Measurements from ENCODE around the gene WDR86. TPM values are rescaled to one million over a fixed set of nuclear protein-coding genes. Genes with fewer than 3 reads are reported as not detected.

WDR86 gene
- total RNA-seq, 1 experiment from 2014 or later, result 24.4 TPM

DNA sequence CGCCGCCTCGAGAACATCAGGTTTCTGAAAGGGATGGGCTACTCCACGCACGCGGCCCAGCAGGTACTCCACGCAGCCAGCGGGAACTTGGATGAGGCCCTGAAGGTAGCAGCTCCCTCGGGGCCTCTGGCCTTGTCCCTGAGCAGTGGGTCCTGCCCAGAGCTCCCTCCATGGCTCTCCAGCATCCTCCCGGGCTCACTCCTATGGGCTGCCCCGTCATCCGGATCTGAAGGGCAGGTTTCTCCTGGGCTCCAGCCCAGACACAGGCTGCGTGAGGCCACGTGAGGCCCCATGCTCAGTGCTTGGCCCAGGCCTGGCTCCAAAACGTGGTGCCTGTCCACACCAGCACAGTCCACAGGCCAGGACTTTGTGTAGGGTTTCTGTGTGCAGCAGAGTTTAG lies 35.7 kb downstream of the WDR86 start:
- no peak overlapping the region for H3K4me3 Mint-ChIP-seq
- H3K27me3 Mint-ChIP-seq (ENCODE audit: low read depth), result no peaks in the 10 kb centered on the region
- H3K27ac Mint-ChIP-seq, result peak overlapping the region; percentile 41; the same call in 1 of the 2 replicates
- ATAC-seq (no peak; the same call in 1 of the 2 replicates), DNase-seq (ENCODE audit: low spot score) (no peak)
- peaks cover 27% of the 10 kb centered on the region for H3K36me3 Mint-ChIP-seq
- no peaks in the 10 kb centered on the region for H3K9me3 Mint-ChIP-seq
- POLR2A ChIA-PET, result no interaction called here
- CTCF ChIA-PET, result no interaction called here
- TF ChIP-seq ZNF138 (CRISPR knock-in tag; conservative IDR thresholded peaks at IDR 0.05), result no peak
- no peak for TF ChIP-seq FOXP4 (CRISPR knock-in tag; IDR thresholded peaks at IDR 0.05)
- no peak for TF ChIP-seq ZNF425 (CRISPR knock-in tag; conservative IDR thresholded peaks at IDR 0.05)
- TF ChIP-seq GTF2I (CRISPR knock-in tag; conservative IDR thresholded peaks at IDR 0.05), result no peak
- TF ChIP-seq, protein P1, sequence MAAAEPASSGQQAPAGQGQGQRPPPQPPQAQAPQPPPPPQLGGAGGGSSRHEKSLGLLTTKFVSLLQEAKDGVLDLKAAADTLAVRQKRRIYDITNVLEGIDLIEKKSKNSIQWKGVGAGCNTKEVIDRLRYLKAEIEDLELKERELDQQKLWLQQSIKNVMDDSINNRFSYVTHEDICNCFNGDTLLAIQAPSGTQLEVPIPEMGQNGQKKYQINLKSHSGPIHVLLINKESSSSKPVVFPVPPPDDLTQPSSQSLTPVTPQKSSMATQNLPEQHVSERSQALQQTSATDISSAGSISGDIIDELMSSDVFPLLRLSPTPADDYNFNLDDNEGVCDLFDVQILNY (CRISPR knock-in tag; IDR thresholded peaks at IDR 0.05), result no peak
- TF ChIP-seq RORB (CRISPR knock-in tag; IDR thresholded peaks at IDR 0.05), result no peak
- no peak for TF ChIP-seq ATF1 (CRISPR knock-in tag; IDR thresholded peaks at IDR 0.05)
- no peak for TF ChIP-seq NFATC4 (CRISPR knock-in tag; IDR thresholded peaks at IDR 0.05)
- no peak for TF ChIP-seq ZNF121 (CRISPR knock-in tag; IDR thresholded peaks at IDR 0.05)
- no peak for TF ChIP-seq JUN (CRISPR knock-in tag; IDR thresholded peaks at IDR 0.05)
- TF ChIP-seq ZNF423 (CRISPR knock-in tag; IDR thresholded peaks at IDR 0.05), result no peak
- TF ChIP-seq EMX1 (CRISPR knock-in tag; IDR thresholded peaks at IDR 0.05), result no peak
- no peak for TF ChIP-seq TCF7 (CRISPR knock-in tag; IDR thresholded peaks at IDR 0.05; ENCODE audit: low read depth)
- no peak for TF ChIP-seq TEAD1 (CRISPR knock-in tag; IDR thresholded peaks at IDR 0.05)
- TF ChIP-seq AR (CRISPR knock-in tag; IDR thresholded peaks at IDR 0.05), result no peak
- no peak for TF ChIP-seq ZNF232 (CRISPR knock-in tag; IDR thresholded peaks at IDR 0.05)
- no peak for TF ChIP-seq MLX (CRISPR knock-in tag; IDR thresholded peaks at IDR 0.05)
- TF ChIP-seq NR2C2 (CRISPR knock-in tag; IDR thresholded peaks at IDR 0.05), result no peak
- H3K4me1 Mint-ChIP-seq, result peaks cover 14% of the 10 kb centered on the region

DNA sequence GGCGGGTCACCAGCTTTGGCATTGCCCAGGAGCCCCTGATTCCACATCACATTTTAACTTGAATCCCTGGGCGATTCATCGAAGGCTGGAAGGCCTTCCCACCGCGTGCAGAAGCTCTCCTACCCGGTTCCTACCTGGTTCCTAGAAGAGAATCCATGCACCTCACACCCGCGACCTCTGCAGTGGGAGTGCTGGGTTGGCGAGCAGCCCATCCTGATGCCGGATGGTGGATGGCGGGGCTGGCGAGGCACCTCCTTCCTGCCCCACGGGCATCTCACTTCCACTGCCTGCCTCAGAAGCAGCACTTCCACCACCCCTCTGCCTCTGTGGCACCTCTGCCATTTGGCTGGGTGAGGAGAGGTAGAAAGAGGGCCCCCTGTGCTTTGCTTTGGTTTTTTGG lies 36.2 kb downstream of the WDR86 start:
- Mint-ChIP-seq H3K27ac (peak overlapping the region; percentile 45; the same call in 1 of the 2 replicates), H3K4me3 (no peak overlapping the region), H3K27me3 (ENCODE audit: low read depth) (no peaks in the 10 kb centered on the region), H3K4me1 (peaks cover 14% of the 10 kb centered on the region), H3K36me3 (peaks cover 28% of the 10 kb centered on the region), H3K9me3 (no peaks in the 10 kb centered on the region)
- ChIA-PET POLR2A (no interaction called here), CTCF (no interaction called here)
- TF ChIP-seq ERG (CRISPR knock-in tag; IDR thresholded peaks at IDR 0.05) (no peak), FOXJ3 (CRISPR knock-in tag; IDR thresholded peaks at IDR 0.05; ENCODE audit: borderline replicate concordance) (no peak), KAT7 (CRISPR knock-in tag; IDR thresholded peaks at IDR 0.05; ENCODE audit: borderline replicate concordance) (no peak), ESRRA (CRISPR knock-in tag; IDR thresholded peaks at IDR 0.05; ENCODE audit: borderline replicate concordance) (no peak)
- TF ChIP-seq, protein P2, sequence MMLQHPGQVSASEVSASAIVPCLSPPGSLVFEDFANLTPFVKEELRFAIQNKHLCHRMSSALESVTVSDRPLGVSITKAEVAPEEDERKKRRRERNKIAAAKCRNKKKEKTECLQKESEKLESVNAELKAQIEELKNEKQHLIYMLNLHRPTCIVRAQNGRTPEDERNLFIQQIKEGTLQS (CRISPR knock-in tag; conservative IDR thresholded peaks at IDR 0.05), result no peak
- DNase-seq (ENCODE audit: low spot score) (no peak), ATAC-seq (no peak)
